T-helper 2 cell treated with Interferon-gamma antibody and Interleukin-4, amounts not matched to agents 5 μg/mL and 100 μg/mL, for 36 hours (primary cell): ENCODE measurements around the gene C10orf143.
A peak's percentile ranks its signal among the peaks of the same experiment; 100 is the strongest.
"Not testable (repeated sequence)": the region's sequence is repeated elsewhere in the genome, so short reads cannot be mapped to it uniquely, and the experiment has no call there.

Source experiments
- DNase-seq: peaks from one replicate; pipeline ENCODE4 v3.0.0; 2021; ENCODE audit warnings: low spot score
- H3K27ac Mint-ChIP-seq: one replicate; pipeline ENCODE4 v1.8.0; 2021; ENCODE audit warnings: mild to moderate bottlenecking, mixed read lengths
- H3K27me3 Mint-ChIP-seq: one replicate; pipeline ENCODE4 v1.8.0; 2021; ENCODE audit warnings: low read depth, mixed read lengths
- H3K36me3 Mint-ChIP-seq: one replicate; pipeline ENCODE4 v1.8.0; 2021; ENCODE audit warnings: low read depth, mixed read lengths
- H3K4me1 Mint-ChIP-seq: one replicate; pipeline ENCODE4 v1.8.0; 2021; ENCODE audit warnings: low read depth, mixed read lengths
- H3K4me3 Mint-ChIP-seq: one replicate; pipeline ENCODE4 v1.8.0; 2022; ENCODE audit warnings: mild to moderate bottlenecking, moderate library complexity, mixed read lengths
- H3K9me3 Mint-ChIP-seq: one replicate; pipeline ENCODE4 v1.8.0; 2021; ENCODE audit warnings: mixed read lengths

Gene C10orf143

DNA sequence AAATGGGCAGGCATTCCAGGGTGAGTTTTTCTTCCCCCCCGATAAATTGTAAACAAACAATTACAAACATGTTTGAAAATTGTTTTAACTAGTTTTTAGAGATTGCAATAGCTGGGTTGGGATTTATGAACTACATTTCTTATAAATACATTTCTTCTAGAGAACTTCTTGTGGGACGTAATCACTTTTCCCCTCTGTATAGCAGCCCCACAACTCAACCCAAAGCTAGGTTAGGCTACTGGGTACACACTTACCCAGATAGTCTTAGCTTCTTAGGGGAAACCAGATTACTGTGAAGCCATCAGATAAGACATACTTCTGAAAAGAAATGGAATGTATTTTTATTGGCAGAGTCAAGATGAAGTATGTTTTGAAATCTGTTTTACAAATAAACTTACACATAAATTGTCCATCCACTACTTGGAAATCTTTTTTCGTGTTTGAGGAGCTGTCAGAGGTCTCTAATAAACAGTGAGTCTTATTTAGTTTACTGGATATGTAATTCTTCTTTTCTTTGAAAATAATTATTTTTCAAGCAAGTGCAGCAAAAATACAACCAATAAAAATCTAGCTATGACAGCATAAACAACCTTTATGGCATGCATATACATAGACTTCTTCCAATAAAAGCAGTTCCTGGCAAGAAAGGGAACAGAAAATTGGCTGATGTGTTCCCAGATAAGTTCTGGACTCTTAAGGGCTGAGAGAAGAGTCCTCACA is 17.6 kb upstream of the C10orf143 start:
- DNase-seq = no peak
- no peaks in the 10 kb centered on the region for H3K9me3 Mint-ChIP-seq
- H3K36me3 Mint-ChIP-seq = no peaks in the 10 kb centered on the region
- H3K4me3 Mint-ChIP-seq = no peak overlapping the region
- peaks cover 43% of the 10 kb centered on the region for H3K27me3 Mint-ChIP-seq
- no peak overlapping the region for H3K27ac Mint-ChIP-seq
- H3K4me1 Mint-ChIP-seq = peaks cover 8% of the 10 kb centered on the region

DNA sequence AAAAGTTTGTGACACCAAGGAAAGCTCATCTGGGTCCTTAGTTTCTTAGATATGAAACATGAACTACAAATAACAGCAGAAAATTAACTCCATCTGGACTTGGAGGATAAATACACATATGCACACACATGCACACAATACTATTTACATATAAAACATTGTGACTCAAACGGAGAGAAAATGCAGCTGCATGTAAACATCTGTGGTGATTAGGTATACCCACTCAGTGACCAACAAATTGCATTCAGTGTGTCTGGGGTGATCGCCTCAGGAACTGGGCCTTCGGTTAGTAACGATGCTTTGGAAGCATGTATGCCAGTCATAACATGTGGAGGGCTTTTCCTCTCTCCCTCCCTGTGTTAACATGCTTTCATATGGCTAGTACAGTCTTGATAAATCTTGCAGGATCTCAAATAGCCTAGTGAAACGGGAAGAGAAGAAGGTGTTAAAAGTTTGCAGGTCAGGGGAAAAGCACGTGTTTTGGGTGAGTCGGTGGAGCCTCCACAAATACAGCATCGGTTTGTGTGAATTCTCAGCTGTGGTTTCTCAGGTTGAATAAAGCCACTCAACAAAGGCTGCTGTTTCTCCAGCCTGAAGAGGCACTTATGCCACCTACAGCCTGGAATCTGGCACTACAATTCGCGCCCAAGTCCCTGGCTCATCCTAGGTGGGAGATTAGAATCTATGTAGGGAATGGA is 16.9 kb upstream of the C10orf143 start:
- no peaks in the 10 kb centered on the region for H3K36me3 Mint-ChIP-seq
- peaks cover 8% of the 10 kb centered on the region for H3K4me1 Mint-ChIP-seq
- peak; percentile 55 for DNase-seq
- no peaks in the 10 kb centered on the region for H3K9me3 Mint-ChIP-seq
- no peak overlapping the region for H3K27ac Mint-ChIP-seq
- H3K4me3 Mint-ChIP-seq = no peak overlapping the region
- peaks cover 43% of the 10 kb centered on the region for H3K27me3 Mint-ChIP-seq

DNA sequence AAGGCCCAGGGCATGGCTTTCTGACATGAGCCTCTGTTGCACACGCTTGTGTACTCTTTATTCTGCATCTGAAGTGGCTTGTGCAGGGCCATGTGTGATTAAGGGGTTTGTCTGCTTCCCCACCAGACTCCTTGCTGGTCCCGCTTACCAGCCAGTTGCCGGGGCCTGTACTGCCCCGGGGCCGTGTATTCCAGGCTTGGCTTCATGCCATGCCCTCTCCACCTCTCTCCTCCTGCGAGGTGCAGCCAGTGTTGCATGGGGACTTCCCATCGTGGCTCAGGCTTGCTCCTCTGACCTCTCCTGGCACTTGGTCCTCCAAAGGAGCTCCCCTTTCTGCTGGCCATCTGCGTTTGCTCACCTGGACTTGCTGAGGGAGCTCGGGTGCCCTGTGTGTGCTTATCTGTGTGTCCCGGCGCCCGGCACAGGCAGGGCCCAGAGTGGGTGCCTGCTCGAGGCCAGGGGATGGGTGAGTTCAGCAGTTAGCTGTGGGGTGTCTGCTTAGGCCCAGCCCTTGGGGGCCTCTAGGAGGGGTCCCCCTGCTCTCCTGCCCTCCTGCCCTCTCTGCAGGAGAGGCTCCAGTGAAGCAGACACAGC is 11.0 kb upstream of the C10orf143 start:
- no peaks in the 10 kb centered on the region for H3K4me1 Mint-ChIP-seq
- no peak overlapping the region for H3K27ac Mint-ChIP-seq
- H3K4me3 Mint-ChIP-seq = no peak overlapping the region
- H3K9me3 Mint-ChIP-seq = peaks cover 9% of the 10 kb centered on the region
- no peaks in the 10 kb centered on the region for H3K36me3 Mint-ChIP-seq
- DNase-seq = no peak
- H3K27me3 Mint-ChIP-seq = peaks cover 13% of the 10 kb centered on the region

DNA sequence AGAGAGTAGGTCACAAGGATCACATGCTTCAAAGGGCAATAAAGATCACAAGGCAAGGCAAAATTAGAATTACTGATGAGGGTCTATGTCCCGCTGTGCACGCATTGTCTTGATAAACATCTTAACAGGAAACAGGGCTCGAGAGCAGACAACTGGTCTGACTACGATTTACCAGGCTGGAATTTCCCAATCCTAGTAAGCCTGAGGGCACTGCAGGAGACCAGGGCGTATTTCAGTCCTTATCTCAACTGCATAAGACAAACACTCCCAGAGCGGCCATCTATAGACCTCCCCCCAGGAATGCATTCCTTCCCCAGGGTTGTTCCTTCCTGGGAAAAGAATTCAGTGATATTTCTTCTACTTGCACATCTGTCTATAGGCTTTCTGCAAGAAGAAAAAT is 6.9 kb upstream of the C10orf143 start:
- DNase-seq, H3K27me3 Mint-ChIP-seq, H3K4me3 Mint-ChIP-seq, H3K4me1 Mint-ChIP-seq, H3K36me3 Mint-ChIP-seq, H3K27ac Mint-ChIP-seq: not testable (repeated sequence)
- peaks cover 13% of the 10 kb centered on the region for H3K9me3 Mint-ChIP-seq

DNA sequence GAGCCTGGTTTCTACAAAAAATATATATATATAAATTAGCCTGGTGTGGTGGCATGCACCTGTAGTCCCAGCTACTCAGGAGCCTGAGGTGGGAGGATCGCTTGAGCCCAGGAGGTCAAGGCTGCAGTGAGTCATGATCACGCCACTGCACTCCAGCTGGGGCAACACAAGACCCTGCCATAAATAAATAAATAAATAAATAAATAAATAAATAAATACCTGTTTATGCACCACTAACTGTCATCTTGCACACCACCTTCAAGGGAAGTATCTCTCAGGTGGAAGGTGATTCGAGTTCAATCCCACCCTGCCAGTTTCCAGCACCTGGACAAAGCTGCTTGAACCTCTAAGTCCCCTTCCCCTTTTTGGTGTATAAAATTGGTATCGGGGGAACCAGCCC is 6.3 kb upstream of the C10orf143 start:
- H3K9me3 Mint-ChIP-seq = peaks cover 13% of the 10 kb centered on the region
- H3K27me3 Mint-ChIP-seq, H3K27ac Mint-ChIP-seq, DNase-seq, H3K4me3 Mint-ChIP-seq, H3K36me3 Mint-ChIP-seq, H3K4me1 Mint-ChIP-seq: not testable (repeated sequence)

DNA sequence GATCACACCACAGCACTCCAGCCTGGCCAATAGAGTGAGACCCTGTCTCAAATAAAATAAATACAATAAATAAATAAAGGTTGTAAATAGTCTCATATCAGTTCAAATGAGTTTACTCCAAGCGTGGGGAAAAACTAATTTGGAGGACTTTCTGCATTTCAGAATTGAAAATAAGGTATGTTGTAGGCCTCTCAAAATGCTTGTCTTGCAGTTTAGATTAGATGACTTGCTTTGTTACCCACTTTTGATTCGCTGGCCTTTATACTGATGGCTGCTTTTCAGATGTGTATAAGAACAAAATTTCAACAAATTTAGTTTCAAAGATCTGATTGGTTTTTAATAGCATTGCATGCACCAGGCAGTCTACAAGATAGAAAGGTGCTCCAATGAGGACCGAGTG is 2.2 kb upstream of the C10orf143 start:
- peaks cover 13% of the 10 kb centered on the region for H3K36me3 Mint-ChIP-seq
- no peak overlapping the region for H3K27ac Mint-ChIP-seq
- no peak for DNase-seq
- H3K27me3 Mint-ChIP-seq = no peaks in the 10 kb centered on the region
- peak overlapping the region; percentile 97 for H3K4me3 Mint-ChIP-seq
- H3K4me1 Mint-ChIP-seq = peaks cover 30% of the 10 kb centered on the region
- H3K9me3 Mint-ChIP-seq = peaks cover 11% of the 10 kb centered on the region

DNA sequence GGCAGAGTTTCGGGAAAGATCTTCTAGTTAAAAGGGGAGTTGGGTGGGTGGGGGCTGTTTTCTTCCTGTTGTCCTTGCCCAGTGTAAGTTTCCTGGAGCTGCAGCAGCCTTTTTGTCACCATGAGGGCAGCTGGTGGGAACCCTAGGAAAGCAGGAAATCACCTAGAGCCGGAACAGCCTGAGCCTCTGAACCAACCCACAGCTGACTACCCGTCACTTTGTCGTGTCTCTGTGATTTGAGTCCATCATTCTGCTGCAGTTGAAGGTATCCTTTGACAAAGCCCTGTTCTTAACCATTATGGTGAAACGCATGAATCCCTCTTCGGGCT is 1.2 kb upstream of the C10orf143 start:
- H3K4me1 Mint-ChIP-seq = peaks cover 38% of the 10 kb centered on the region
- peaks cover 13% of the 10 kb centered on the region for H3K36me3 Mint-ChIP-seq
- peak overlapping the region; percentile 98 for H3K27ac Mint-ChIP-seq
- H3K27me3 Mint-ChIP-seq = no peaks in the 10 kb centered on the region
- H3K9me3 Mint-ChIP-seq = peaks cover 4% of the 10 kb centered on the region
- peak overlapping the region; percentile 97 for H3K4me3 Mint-ChIP-seq
- peak; percentile 17 for DNase-seq

DNA sequence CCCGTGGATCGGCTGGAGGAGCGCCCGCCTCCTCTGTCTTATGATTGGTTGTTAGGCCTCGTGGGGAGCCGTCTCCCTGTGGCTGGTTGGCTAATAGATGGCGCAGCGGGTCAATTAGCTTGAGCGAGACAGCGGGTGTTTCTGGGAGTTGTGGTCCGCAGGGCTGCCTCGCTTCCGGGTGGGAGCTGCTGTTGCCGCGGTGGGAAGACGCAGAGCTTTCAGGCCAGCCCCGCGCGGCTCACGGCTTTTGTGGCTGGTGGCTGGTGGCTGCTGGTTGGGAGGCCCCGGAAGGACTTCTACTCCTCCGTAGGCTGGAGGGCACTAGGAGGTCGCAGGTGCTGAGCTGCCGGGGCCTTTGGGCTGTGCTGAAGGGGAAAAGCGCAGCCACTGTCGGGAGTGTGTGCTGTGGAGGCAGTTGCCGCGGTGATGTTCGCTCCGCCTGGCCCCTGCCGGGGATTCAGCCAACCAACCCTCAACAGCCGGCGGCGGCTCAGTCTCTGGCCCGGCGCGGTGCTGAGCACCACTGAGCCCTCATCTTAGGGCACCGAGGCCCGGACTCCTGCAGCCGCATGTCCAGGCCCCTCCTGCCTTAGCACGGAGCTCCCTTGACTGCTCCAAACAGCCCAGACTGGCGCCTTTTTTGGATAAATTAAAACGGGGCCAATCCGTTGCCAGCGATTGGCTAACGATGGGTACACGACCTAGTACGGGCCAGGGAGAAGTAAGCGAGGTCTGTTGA is 652 bp upstream of the C10orf143 start:
- H3K4me3 Mint-ChIP-seq = peak overlapping the region; percentile 97
- peaks cover 2% of the 10 kb centered on the region for H3K9me3 Mint-ChIP-seq
- H3K27ac Mint-ChIP-seq = peak overlapping the region; percentile 98
- DNase-seq = peak; percentile 94
- peaks cover 12% of the 10 kb centered on the region for H3K36me3 Mint-ChIP-seq
- H3K4me1 Mint-ChIP-seq = peaks cover 42% of the 10 kb centered on the region
- no peaks in the 10 kb centered on the region for H3K27me3 Mint-ChIP-seq

DNA sequence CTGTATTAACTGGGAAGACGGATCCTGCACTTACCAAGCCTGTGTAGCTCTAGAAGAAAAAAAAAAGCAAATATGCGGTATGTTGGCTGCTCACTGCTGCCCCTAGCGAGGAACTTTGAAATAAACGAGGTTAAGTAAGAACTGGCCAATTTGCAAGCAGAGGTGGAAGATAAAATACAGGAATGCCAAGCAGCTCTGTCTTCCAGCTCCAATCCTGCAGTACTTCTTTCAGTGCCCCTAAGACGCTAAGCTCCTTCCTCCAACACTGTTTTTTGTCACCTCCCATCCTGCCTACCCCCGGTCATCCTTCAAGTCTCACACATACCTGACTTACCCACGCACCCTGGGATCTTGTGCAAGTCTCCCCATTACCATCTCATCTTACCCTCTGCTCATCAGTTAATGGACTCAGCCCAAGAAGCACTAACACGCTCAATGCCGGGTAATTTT is 809 bp downstream of the C10orf143 start:
- Mint-ChIP-seq H3K4me1 (peaks cover 45% of the 10 kb centered on the region), H3K27me3 (no peaks in the 10 kb centered on the region), H3K27ac (peak overlapping the region; percentile 98), H3K9me3 (no peaks in the 10 kb centered on the region), H3K4me3 (peak overlapping the region; percentile 97), H3K36me3 (peaks cover 14% of the 10 kb centered on the region)
- peak; percentile 63 for DNase-seq

DNA sequence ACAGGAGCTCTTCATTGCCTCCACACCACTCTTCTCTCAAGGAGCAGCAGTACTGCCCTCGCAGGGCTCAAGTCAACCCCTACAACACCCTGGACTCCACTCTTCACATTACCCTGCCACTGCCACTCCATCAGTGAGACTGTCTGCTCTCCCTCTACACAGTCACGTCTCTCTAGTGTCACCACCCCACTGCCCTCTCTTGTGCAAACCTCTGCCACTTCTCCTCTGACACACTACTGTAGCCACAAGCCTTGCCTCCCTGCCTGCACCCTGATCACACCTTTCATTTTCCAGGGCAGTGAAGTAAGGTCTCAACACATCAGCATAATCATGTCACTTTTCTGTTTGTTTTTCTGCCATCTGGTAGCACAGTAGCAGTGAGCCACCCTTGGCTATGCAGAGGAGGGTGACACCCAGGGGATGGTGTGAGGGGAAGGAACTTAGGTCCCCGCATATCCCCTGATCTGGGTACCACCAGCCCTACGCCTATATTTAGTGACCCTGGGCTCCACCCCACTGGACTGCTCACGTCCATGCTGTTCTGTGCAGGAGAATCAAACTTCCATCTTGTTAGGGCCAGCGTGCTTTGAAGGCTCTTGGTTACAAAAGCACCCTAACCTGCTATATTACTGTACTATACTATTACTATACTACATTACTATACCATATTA is 1.6 kb downstream of the C10orf143 start:
- Mint-ChIP-seq H3K4me3 (peak overlapping the region; percentile 74), H3K4me1 (peaks cover 45% of the 10 kb centered on the region), H3K27ac (peak overlapping the region; percentile 86), H3K9me3 (no peaks in the 10 kb centered on the region), H3K27me3 (no peaks in the 10 kb centered on the region), H3K36me3 (peaks cover 17% of the 10 kb centered on the region)
- peak; percentile 19 for DNase-seq

DNA sequence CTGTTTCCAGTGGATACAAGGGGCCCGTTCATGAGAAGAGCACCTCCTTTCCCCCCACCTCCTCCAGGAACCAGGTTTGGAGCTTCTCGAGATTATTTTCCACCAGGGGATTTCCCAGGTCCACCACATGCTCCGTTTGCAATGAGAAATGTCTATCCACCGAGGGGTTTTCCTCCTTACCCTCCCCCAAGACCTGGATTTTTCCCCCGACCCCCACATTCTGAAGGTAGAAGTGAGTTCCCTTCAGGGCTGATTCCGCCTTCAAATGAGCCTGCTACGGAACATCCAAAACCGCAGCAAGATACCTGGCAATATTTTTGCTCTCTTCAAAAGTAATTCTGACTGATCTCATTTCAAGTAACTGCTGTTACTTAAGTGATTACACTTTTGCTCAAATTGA is 2.5 kb downstream of the C10orf143 start:
- peak overlapping the region; percentile 78 for H3K27ac Mint-ChIP-seq
- H3K27me3 Mint-ChIP-seq, H3K9me3 Mint-ChIP-seq: not testable (repeated sequence)
- H3K36me3 Mint-ChIP-seq = peaks cover 17% of the 10 kb centered on the region
- DNase-seq = peak; percentile 18
- peaks cover 43% of the 10 kb centered on the region for H3K4me1 Mint-ChIP-seq
- peak overlapping the region; percentile 64 for H3K4me3 Mint-ChIP-seq

DNA sequence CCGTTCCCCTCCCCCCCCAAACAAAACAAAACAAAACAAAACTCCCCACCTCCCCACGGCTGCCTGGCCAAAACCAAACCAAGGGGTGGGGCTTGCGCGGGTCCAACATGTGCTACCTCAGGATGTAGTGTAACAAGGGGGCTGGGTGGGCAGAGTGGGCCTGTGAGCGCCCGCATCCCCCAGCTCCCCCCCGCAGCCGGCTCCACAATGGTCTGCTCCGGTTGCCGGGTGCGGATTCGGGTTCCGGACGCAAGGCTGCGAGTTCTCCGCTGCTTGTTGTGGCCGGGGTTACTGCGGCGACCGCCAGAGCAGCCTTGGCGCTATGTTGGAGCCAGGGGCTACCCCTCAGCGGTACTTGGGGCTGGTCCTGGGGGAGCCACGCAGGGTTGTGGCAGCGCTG is 4.9 kb downstream of the C10orf143 start:
- no peak overlapping the region for H3K4me3 Mint-ChIP-seq
- peaks cover 32% of the 10 kb centered on the region for H3K4me1 Mint-ChIP-seq
- DNase-seq = no peak
- H3K27ac Mint-ChIP-seq = no peak overlapping the region
- H3K36me3 Mint-ChIP-seq = peaks cover 11% of the 10 kb centered on the region
- H3K9me3 Mint-ChIP-seq = no peaks in the 10 kb centered on the region
- H3K27me3 Mint-ChIP-seq = no peaks in the 10 kb centered on the region

DNA sequence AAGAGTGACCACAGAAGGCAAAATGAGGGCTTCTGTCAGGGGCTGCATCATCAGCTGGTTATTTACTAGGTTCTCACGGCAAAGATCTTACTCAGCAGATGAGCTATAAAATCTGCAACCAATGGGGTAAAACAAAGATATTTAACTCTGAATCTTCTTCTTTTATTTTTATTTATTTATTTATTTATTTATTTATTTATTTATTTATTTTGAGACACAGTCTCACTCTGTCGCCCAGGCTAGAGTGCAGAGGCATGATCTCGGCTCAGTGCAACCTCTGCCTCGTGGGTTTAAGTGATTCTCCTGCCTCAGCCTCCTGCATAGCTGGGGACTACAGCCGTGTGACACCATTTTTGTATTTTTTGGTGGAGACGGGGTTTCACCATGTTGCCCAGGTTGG is 11.3 kb downstream of the C10orf143 start:
- H3K27me3 Mint-ChIP-seq = no peaks in the 10 kb centered on the region
- no peak overlapping the region for H3K4me3 Mint-ChIP-seq
- peaks cover 3% of the 10 kb centered on the region for H3K9me3 Mint-ChIP-seq
- H3K27ac Mint-ChIP-seq = no peak overlapping the region
- no peaks in the 10 kb centered on the region for H3K4me1 Mint-ChIP-seq
- DNase-seq = no peak
- H3K36me3 Mint-ChIP-seq = peaks cover 5% of the 10 kb centered on the region
